Skin epidermis (tissue), 12 donors: ENCODE data around the gene RPS6KA2.

Source experiments
- H3K27ac ChIP-seq, 21 experiments: fragments of 200-600 bp; sonication (generic) in 11 of 21; one replicate each; pipeline ENCODE4 v1.5.0; 2020; ENCODE audit warnings: mild to moderate bottlenecking in 3 of 21, inconsistent platforms in 2 of 21, moderate library complexity in 2 of 21
- H3K4me3 ChIP-seq, 7 experiments: fragments of 200-600 bp; sonication (generic) in 2 of 7; one replicate each; pipeline ENCODE4 v1.5.0; 2020; ENCODE audit warnings: inconsistent platforms in 2 of 7, mild to moderate bottlenecking in 2 of 7, moderate library complexity in 1 of 7

Gene RPS6KA2

GRCh38 chr6:166657531-166657930, 30.5 kb upstream of the RPS6KA2 start:
- Histone ChIP-seq H3K27ac (no peak overlapping the region), H3K4me3 (no peak overlapping the region)

GRCh38 chr6:166656230-166657151, 29.4 kb upstream of the RPS6KA2 start:
- H3K27ac ChIP-seq, result no peak overlapping the region

GRCh38 chr6:166655713-166656229, 28.7 kb upstream of the RPS6KA2 start:
- no peak overlapping the region for H3K27ac ChIP-seq

More at GRCh38 chr6:166656230-166657151, 29.4 kb upstream of the RPS6KA2 start:
- H3K4me3 ChIP-seq, result no peak overlapping the region

GRCh38 chr6:166655251-166655650, 28.2 kb upstream of the RPS6KA2 start:
- Histone ChIP-seq H3K27ac (no peak overlapping the region), H3K4me3 (no peak overlapping the region)

More at GRCh38 chr6:166655713-166656229, 28.7 kb upstream of the RPS6KA2 start:
- no peak overlapping the region for H3K4me3 ChIP-seq

- H3K27ac ChIP-seq, result no peak overlapping the region
- no peak overlapping the region for H3K4me3 ChIP-seq
These were observed 27.5 kb upstream of the RPS6KA2 start for GRCh38 chr6:166654573-166654972.

GRCh38 chr6:166653639-166653941, 26.5 kb upstream of the RPS6KA2 start:
- H3K27ac ChIP-seq, result no peak overlapping the region
- H3K4me3 ChIP-seq, result no peak overlapping the region

- H3K4me3 ChIP-seq, result no peak overlapping the region
- H3K27ac ChIP-seq, result no peak overlapping the region
These were observed 24.1 kb upstream of the RPS6KA2 start for GRCh38 chr6:166650824-166651807.

- Histone ChIP-seq H3K27ac (no peak overlapping the region), H3K4me3 (no peak overlapping the region)
These were observed 23.0 kb upstream of the RPS6KA2 start for GRCh38 chr6:166650047-166650446.

GRCh38 chr6:166648846-166649245, 21.8 kb upstream of the RPS6KA2 start:
- no peak overlapping the region for H3K27ac ChIP-seq
- no peak overlapping the region for H3K4me3 ChIP-seq

GRCh38 chr6:166647896-166648295, 20.8 kb upstream of the RPS6KA2 start:
- Histone ChIP-seq H3K27ac (no peak overlapping the region), H3K4me3 (no peak overlapping the region)

- no peak overlapping the region for H3K4me3 ChIP-seq
These were observed 19.7 kb upstream of the RPS6KA2 start for GRCh38 chr6:166646716-166647115.

GRCh38 chr6:166645896-166646295, 18.8 kb upstream of the RPS6KA2 start:
- no peak overlapping the region for H3K27ac ChIP-seq
- H3K4me3 ChIP-seq, result no peak overlapping the region

More at GRCh38 chr6:166646716-166647115, 19.7 kb upstream of the RPS6KA2 start:
- H3K27ac ChIP-seq, result no peak overlapping the region

- no peak overlapping the region for H3K27ac ChIP-seq
- no peak overlapping the region for H3K4me3 ChIP-seq
These were observed 17.6 kb upstream of the RPS6KA2 start for GRCh38 chr6:166644681-166645080.

- Histone ChIP-seq H3K27ac (no peak overlapping the region), H3K4me3 (no peak overlapping the region)
These were observed 17.0 kb upstream of the RPS6KA2 start for GRCh38 chr6:166643891-166644590.

GRCh38 chr6:166642646-166643045, 15.6 kb upstream of the RPS6KA2 start:
- Histone ChIP-seq H3K4me3 (no peak overlapping the region), H3K27ac (no peak overlapping the region)

GRCh38 chr6:166640342-166641043, 13.4 kb upstream of the RPS6KA2 start:
- no peak overlapping the region for H3K4me3 ChIP-seq
- peak overlapping the region in 5 of 21 experiments; percentile 10 to 56 (median 23) for H3K27ac ChIP-seq

- Histone ChIP-seq H3K4me3 (no peak overlapping the region), H3K27ac (peak overlapping the region in 2 of 21 experiments; percentile 5 to 56)
These were observed 12.9 kb upstream of the RPS6KA2 start for GRCh38 chr6:166639921-166640320.

- Histone ChIP-seq H3K27ac (no peak overlapping the region), H3K4me3 (no peak overlapping the region)
These were observed 11.5 kb upstream of the RPS6KA2 start for GRCh38 chr6:166638573-166638964.
